NOMO-1 treated with dmso at 0.1 percent for 144 hours (cell line): ENCODE measurements around the gene FAM177B.
A peak's percentile ranks its signal among the peaks of the same experiment; 100 is the strongest.

Experiments used
- DNase-seq: peaks from one replicate; lab custom pipeline; 2025; ENCODE audit not compliant: unreplicated experiment; lab: John Stamatoyannopoulos, UW

The FAM177B gene

DNA sequence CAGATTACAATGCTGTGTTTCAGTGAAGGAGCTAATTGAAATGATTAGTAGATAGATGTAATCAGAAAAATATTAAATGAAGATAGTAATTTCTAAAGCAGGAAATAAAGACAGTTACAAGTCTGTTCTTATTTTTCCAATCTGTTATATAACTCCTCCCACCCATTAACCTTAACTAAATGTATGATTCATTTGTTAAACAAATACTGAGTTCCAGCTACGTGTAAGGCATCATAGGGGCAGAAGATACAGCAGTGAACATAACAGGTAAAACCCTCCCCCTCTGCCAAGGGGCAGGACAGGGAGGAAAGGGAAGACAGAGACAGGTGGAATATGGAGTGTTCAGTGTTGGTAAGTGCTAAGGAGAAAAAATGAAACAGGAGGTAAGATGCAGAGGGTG, at the start of gene FAM177B:
TSS of gene FAM177B (plus strand) at position 231 of the 400 bp plus-strand sequence. CDS start 9,344 bp downstream, outside the sequence.
- no peak for DNase-seq

- no peak for DNase-seq
These were observed 46.0 kb upstream of the FAM177B start for GRCh38 chr1:222691016-222691415.

DNA sequence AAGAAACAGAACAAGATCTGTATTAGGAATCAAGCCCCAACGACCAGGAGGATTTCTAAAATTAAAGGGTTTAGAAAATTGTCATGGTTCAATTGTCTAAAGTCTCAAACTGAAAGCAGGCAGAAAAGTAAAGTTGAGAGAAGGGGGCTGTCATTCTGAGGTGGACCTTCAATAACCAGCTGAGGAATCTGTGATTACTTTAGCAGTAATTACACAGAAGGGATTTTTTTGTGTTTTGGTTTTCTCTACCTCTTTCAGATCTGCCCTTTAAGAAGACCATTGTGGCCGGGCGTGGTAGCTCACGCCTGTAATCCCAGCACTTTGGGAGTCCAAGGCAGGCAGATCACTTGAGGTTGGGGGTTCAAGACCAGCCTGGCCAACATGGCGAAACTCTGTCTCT, 42.1 kb upstream of the FAM177B start:
- no peak for DNase-seq

DNA sequence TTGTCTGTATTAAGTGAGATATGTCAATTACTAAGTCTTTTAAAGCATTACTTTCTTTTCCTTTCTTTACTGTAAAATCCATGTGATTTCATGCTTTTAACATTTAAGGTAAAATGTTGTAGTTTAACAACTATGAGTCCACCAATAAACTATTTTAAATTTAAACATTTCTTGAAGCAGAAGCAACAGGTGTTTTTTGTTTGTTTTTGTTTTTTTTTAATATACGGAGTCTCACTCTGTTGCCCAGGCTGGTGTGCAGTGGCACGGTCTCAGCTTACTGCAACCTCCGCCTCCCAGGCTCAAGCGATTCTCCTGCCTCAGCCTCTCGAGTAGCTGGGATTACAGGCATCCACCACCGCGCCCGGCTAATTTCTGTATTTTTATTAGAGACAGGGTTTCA, 40.3 kb upstream of the FAM177B start:
- DNase-seq, result no peak

DNA sequence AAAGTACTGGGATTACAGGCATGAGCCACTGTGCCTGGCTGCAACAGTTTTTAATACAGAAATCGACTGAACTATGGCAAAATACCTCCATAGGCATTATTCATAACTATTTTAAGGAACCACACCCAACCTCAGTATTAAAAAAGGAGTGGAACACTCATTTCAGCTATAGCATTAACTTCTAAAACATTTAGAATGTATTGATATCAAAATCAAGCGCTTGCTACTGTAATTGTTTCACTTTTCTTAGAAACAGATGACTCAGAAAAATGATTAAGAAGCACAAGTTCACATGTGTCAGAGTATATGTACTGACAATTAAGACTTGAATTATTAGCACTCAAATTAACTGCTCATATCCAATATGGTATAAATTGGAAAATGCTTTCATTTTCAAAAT, 39.8 kb upstream of the FAM177B start:
- no peak for DNase-seq

DNA sequence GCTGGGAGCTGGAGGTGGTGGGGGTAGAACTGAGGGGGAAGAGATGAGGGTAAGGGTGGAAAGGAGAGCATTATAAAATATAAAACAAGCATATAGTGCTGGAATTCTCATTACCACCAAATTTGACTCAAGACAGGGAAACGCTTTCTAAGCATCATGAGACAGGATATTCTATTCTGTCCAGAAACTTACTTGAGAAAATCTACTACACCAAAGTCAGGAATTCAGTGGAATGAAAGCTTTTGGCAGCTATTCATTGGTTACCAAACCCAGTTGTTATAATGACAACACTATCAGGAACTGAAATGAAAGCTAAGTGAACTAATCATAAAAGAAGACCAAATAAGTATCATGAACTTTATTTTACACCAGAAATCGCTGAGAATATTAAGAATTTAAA, 39.2 kb upstream of the FAM177B start:
- DNase-seq, result no peak

- no peak for DNase-seq
These were observed 34.8 kb upstream of the FAM177B start for GRCh38 chr1:222702210-222702609.

DNA sequence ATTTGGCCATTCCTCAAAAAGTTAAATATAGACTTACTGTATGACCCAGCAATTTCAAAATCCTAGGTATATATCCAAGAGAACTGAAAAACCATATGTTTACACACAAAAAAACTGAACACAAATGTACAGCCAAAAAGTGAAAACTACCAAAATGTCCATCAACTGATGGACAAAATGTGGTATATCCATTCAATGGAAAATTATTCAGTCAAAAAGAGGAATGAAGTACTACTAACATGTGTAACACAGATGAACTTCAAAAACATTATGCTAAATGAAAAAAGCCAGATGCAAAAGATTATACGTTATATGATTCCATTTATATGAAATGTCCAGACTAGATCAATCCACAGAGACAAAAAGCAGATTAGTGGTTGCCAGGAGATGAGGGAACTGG, 32.7 kb upstream of the FAM177B start:
- DNase-seq, result no peak

GRCh38 chr1:222706815-222707214, 30.2 kb upstream of the FAM177B start:
- no peak for DNase-seq

DNA sequence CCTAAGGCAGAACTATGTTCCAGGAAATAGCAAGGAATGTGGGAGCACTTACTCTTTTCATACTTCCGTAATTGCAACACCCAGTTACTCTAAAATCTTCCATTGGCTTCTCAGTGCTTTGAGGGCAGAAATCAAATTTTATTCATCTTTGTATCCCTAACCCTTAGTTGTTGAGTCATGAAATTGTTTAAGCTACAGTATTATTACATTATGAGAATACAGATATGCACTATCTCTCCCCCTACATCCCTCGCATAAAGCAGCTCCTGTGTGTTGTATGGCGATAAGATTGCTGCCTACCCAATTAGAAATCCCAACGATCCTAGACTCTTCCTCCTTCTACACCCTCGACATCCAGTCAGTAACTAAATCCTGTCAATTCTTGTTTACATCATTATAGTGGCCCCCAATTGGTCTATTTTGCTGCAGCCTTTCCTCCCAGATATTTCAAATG, 27.3 kb upstream of the FAM177B start:
- DNase-seq, result no peak

DNA sequence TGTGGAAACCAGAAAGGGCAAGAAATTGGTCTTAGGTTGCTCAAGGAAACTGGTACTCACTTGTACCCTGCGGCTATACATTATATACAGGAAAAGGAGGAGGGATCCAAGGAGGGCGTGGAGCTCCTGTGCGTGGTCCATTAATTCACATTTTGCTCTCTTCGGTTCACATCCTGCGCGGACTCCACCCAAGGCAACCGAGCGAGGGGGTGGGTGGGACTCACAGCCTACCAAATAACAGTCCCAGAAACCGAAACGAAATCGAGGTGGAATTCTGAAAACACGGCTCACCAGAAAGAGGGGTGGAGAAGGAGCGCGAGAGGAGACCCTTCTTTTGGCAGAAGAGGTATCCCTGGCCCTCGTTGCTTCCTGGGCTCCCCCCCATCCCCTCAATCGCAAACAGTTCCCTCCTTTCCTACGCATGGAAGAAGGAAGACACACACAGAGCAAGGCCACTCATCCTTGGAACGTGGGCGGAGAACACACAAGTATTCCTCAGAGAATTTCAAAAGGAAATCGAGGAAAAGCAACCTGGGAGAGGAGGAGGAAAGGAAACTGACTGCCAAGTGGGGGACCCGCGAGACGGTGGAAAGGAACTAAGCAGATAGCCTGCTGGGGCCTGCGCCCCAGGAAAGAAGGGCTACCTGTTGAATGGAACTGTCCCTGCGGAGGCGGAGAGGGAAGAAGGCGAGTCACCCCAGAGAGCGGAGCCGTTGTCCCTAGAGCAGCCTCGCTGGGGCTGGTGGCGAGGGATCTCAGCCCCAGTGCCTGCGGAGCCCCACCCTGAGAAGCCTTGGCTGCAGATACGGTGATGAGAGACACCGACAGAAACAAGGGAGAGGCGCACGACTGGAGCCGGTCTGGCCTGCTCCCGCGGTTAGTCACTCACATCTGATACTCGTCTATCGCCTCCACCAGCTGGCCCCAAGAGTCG, 25.4 kb upstream of the FAM177B start:
- DNase-seq, result peak; percentile 40

- peak; percentile 76 for DNase-seq
These were observed 24.5 kb upstream of the FAM177B start, which contains the start of the genes AIDA and BROX for GRCh38 chr1:222712253-222713090. AIDA (minus strand) TSS chr1:222712491; CDS start chr1:222712317, 174 bp downstream. BROX (plus strand) TSS chr1:222712564; CDS start chr1:222715700, 3,136 bp downstream.

DNA sequence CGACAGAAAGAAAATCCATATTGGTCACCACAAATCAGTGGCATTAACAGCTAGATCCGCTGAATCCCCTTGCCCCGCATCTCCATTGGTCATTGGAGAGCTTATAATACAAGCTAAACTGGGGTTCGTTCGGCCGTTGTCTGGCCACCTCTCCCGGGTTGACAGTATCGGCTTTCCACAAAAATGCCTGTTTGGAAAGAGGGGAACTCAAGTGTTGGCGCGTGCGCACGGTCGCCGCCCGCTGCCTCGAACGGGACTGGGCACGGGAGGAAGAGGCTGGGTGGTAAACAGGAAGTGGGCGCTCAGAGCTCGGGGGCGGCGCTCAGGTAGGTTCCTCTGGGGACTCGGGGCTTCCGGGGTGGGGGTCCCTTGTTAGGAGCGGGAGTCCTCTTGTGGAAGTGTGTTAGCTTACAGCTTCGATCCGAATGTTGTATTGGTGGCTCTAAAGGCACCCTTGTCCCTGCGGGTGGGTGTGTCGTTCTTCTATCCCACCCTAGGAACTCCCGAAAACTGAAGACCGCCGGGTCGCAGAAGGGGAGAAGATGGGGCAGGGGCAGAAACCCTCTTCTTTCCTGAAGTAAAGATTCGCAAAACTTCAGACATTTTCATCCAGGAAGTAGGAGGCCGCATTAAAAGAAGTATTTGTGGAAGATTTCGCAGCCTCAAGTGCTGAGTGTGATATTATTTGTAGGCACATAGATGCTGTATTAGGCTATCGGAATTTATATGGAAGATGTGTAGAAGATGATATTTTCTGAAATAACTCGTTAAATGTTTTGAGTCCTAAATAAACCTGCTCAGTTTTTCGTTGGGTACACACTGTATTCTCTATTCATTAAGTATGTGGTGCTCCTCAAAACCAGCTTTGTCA, 23.7 kb upstream of the FAM177B start:
- DNase-seq, result peak; percentile 86

- no peak for DNase-seq
These were observed 20.6 kb upstream of the FAM177B start for GRCh38 chr1:222716393-222716792.

GRCh38 chr1:222728746-222729145, 8.3 kb upstream of the FAM177B start:
- DNase-seq, result no peak

- DNase-seq, result no peak
These were observed 6.1 kb upstream of the FAM177B start for GRCh38 chr1:222730866-222731265.

GRCh38 chr1:222732216-222733159, 4.5 kb upstream of the FAM177B start:
- peak; percentile 56 for DNase-seq

DNA sequence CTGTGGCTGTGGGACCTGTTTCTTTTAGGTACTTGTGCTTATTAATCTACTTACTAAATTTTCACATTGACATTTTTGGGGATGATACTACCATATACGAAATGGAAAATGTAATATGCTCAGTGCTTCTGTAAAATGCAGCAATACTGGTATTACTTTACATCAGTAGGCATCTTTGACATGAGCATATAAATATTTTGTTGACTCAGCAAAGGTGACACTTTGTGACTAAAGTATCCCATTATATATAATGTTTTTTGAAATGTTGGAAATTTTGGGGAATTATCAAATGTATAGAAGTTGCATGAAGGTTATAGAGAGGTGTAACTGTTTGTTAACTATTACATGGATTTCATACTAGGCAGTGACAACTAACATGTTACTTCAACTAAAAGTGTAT, 2.3 kb upstream of the FAM177B start:
- no peak for DNase-seq

DNA sequence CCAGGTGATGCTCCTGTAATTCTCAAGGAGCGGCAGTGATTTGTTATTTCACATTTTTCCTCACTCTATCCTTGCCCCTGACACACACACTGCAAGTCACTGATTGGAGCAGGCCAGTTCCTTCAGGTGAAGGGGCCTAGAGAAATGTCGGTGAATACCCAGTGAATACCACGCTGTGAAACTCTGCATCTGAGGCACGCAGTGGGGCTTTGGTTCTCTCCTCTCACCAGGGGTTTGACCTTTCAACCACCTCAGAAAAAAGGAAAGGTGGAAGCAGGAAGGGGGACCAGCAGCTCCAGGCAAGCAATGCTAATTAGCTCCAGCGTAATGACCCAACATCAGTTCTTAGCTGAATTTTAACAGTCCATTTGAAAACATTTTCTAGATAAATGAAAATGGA, 532 bp upstream of the FAM177B start:
- DNase-seq, result no peak

DNA sequence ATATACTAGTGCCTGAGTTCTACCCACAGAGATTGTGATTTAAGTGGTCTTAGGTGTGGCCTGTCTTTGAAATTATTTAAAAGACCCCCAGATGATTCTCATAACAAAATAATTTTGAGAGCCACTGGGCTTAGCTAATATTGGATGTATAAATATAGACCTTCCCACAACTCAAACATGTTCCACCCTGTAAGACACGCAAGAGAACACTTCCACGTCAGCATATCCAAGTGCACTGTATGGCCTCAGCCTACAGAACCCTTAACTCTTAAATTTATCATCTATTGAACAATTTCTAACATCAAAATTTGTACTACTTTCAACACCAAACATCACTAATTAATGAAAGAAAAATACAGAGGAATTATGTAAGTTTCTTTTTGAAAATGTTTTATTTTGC, 2.5 kb downstream of the FAM177B start:
- DNase-seq, result no peak
